GM12878 (cell line): Measurements from ENCODE around the gene OR2B6.

ENCODE experiments used
- BCLAF1 ChIP-seq: fragments of 450-650 bp; IDR thresholded peaks from 2 replicates; pipeline ENCODE4 v1.6.1; 2017; ENCODE audit warnings: antibody characterized with exemption, mild to moderate bottlenecking, moderate library complexity
- EZH2 ChIP-seq: IDR thresholded peaks from 2 replicates; pipeline ENCODE4 v1.6.1; 2012; ENCODE audit warnings: low read depth, mild to moderate bottlenecking, control low read depth, inconsistent platforms, low read length, borderline replicate concordance; ENCODE audit not compliant: control insufficient read depth
- HDAC2 ChIP-seq: fragments of 200-600 bp; sonication (generic); IDR thresholded peaks from 2 replicates; pipeline ENCODE4 v1.6.1; 2017

DNA sequence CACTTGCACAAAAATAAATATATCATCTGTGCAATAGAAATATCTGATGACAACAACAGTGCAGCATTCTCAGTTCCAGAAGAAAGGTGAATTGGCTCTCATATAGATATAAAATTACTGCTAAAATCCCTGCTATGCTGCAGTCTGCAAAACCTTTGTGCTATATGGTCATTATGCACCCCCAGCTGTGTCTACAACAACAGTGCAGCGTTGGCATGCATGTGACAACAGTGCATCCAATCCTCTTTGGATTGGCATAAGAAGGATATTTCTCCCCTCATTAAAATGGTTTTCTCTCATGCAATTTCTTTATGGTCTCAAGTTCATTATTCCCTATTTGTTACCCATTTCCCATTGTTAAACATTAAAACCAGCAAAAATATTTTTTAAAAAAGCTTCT lies 23.1 kb downstream of the OR2B6 start:
- TF ChIP-seq EZH2 (no peak), HDAC2 (no peak), BCLAF1 (no peak)
